Pancreas (tissue), 10 donors: ENCODE measurements around the gene ERC1. TPM values are rescaled to one million over a fixed set of nuclear protein-coding genes. Genes with fewer than 3 reads are reported as not detected.

Experiments used
- ATAC-seq, 4 donors: fragments of 200-7000 bp; cut with Tn5 transposase; one replicate each; pipeline versions ENCODE4 v1.8.0 to v1.9.1; 2020; ENCODE audit warnings: mild to moderate bottlenecking in 4 of 4, moderate library complexity in 4 of 4
- DNase-seq, 6 donors: peaks; one replicate each; pipeline ENCODE4 v3.0.0-alpha.2; 2020
- FAIRE-seq: peaks from 2 replicates; lab custom pipeline; 2012; peaks lifted over from hg19 to GRCh38; lab: Jason Lieb, UNC
- H3K27ac ChIP-seq, 4 donors: fragments of 200-600 bp; sonication (generic); 1 replicate in 3 of 4; 2 replicates in 1 of 4; pipeline versions ENCODE4 v1.5.0 to v1.8.0; 2020
- H3K27me3 ChIP-seq, 4 donors: fragments of 200-600 bp; one replicate each; pipeline ENCODE4 v1.8.0; 2021
- H3K36me3 ChIP-seq, 3 donors: fragments of 200-600 bp; sonication (generic) in 1 of 3; one replicate each; pipeline versions ENCODE4 v1.5.0 to v1.8.0; 2020 to 2021
- H3K4me1 ChIP-seq, 3 donors: fragments of 200-600 bp; one replicate each; pipeline ENCODE4 v1.8.0; 2021
- H3K4me3 ChIP-seq, 4 donors: fragments of 200-600 bp; sonication (generic) in 2 of 4; one replicate each; pipeline versions ENCODE4 v1.5.0 to v1.8.0; 2020 to 2021
- H3K9me3 ChIP-seq, 4 donors: fragments of 200-600 bp; one replicate each; pipeline ENCODE4 v1.8.0; 2021
- WGBS, 2 donors: extraction: QIAGEN DNeasy Blood & Tissue Kit; methylation state at CpG; one replicate each; pipeline ENCODE4 v1.1.7; 2013; 5-methylcytosine and 5-hydroxymethylcytosine counted together
- intact Hi-C, 3 donors: fragments of 100-400 bp; cut with DNase I; formaldehyde crosslinking; loops; one replicate each; pipeline versions ENCODE4 v1.11.1 to v1.14.2; 2022
- polyA plus RNA-seq, 2 donors: library from polyadenylated mRNA; stranded (reverse); fragments of 200-250 nt; gene quantifications; one replicate each; pipeline ENCODE4 v1.2.3, GENCODE V29; 2013
- total RNA-seq, 6 donors: library from RNA; stranded (reverse); fragmentation: NEBNext Ultra II Directional in 4 of 6; extraction: Animal tissue kit (Norgen Biotek cat#: 25700) in 4 of 6; gene quantifications; one replicate each; pipeline versions ENCODE4 v1.2.1 to v1.2.4, GENCODE V29; 2021 to 2023
- TF ChIP-seq, protein P1 (sequence below), 4 donors: fragments of 200-600 bp; sonication (generic) in 3 of 4; IDR thresholded peaks; one replicate each; pipeline versions ENCODE4 v1.5.0 to v1.8.0; 2021; ENCODE audit warnings: antibody characterized with exemption in 4 of 4
- donor health status: healthy with polysubstance abuse.
- donor health status: DM: no; HTN: no; CAD: no; lungs with moderate emphysema.
- donor health status: DM: no; HTN: no; CAD: no.
- donor health status: control.
- donor health status: control.
- donor health status: Bipolar disorder and iron deficiency.
- donor health status: DM: yes; HTN: yes; CAD: no.
- donor health status: DM: no; HTN: no; CAD: no.
- donor health status: DM: no; HTN: no; CAD: no.
- donor health status: DM: yes; HTN: yes; CAD: no.

ERC1 gene
- total and polyA plus RNA-seq, 8 donors: 4.1 to 41.4 (median 20.5) TPM

DNA sequence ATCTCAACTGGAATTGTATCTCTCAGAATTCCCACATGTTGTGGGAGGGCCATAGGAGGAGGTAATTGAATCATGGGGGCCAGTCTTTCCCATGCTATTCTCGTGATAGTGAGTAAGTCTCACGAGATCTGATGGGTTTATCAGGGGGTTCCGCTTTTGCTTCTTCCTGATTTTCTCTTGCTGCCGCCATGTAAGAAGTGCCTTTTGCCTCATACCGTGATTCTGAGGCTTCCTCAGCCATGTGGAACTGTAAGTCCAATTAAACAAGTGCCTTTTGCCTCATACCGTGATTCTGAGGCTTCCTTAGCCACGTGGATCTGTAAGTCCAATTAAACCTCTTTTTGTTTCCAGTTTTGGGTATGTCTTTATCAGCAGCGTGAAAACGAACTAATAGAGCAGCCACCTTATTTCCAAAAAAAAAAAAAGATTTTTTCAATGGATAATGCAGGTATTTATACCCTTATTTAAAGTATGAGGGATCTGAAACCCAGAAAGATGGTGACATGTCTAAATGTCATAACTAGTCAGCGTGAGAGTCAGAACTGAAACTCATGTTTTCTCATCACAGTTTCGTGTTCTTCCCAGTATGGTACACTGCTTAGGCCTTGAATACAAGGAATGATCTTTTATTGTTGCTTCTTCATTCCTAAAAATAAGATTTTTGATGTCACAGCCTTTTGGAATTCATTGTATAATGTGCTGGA is 89.6 kb downstream of the ERC1 start:
- H3K27me3 ChIP-seq: no peaks in the 10 kb centered on the region
- WGBS, 2 donors: 91 to 93% methylated on average over 11 of the region's 11 CpGs
- peaks cover 0 to 3% (median 0%) of the 10 kb centered on the region in 3 donors for H3K4me1 ChIP-seq
- no peaks in the 10 kb centered on the region for H3K36me3 ChIP-seq
- H3K27ac ChIP-seq: no peak overlapping the region
- intact Hi-C loops: no loop called here
- no peak overlapping the region for H3K4me3 ChIP-seq
- H3K9me3 ChIP-seq: no peaks in the 10 kb centered on the region
- FAIRE-seq (no peak), ATAC-seq (no peak), DNase-seq (no peak)
- TF ChIP-seq, protein P1, sequence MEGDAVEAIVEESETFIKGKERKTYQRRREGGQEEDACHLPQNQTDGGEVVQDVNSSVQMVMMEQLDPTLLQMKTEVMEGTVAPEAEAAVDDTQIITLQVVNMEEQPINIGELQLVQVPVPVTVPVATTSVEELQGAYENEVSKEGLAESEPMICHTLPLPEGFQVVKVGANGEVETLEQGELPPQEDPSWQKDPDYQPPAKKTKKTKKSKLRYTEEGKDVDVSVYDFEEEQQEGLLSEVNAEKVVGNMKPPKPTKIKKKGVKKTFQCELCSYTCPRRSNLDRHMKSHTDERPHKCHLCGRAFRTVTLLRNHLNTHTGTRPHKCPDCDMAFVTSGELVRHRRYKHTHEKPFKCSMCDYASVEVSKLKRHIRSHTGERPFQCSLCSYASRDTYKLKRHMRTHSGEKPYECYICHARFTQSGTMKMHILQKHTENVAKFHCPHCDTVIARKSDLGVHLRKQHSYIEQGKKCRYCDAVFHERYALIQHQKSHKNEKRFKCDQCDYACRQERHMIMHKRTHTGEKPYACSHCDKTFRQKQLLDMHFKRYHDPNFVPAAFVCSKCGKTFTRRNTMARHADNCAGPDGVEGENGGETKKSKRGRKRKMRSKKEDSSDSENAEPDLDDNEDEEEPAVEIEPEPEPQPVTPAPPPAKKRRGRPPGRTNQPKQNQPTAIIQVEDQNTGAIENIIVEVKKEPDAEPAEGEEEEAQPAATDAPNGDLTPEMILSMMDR (IDR thresholded peaks at IDR 0.05): no peak

DNA sequence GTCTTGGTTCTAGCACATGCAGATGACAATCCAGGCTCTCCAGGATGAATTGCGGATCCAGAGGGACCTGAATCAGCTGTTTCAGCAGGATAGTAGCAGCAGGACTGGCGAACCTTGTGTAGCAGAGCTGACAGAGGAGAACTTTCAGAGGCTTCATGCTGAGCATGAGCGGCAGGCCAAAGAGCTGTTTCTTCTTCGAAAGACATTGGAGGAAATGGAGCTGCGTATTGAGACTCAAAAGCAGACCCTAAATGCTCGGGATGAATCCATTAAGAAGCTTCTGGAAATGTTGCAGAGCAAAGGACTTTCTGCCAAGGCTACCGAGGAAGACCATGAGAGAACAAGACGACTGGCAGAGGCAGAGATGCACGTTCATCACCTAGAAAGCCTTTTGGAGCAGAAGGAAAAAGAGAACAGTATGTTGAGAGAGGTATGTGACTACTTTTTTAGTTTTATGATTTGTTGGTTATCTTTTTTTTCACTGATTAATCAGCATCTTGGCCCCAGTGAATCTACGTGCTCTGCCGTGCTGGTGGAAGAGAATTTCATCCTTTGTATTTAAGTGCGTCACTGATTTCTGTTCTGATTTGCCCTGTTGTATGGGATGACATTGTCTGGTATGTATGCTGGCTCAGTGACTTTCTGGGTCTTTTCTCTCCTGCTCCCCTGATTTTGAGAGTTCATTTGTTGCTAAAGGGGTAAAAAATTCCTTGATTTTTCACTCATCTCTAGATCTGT is 92.3 kb downstream of the ERC1 start:
- Histone ChIP-seq H3K9me3 (no peaks in the 10 kb centered on the region), H3K36me3 (no peaks in the 10 kb centered on the region), H3K4me1 (peaks cover 0 to 3% (median 0%) of the 10 kb centered on the region in 3 donors), H3K27me3 (no peaks in the 10 kb centered on the region), H3K27ac (peak overlapping the region in 1 of 4 donors; percentile 39), H3K4me3 (no peak overlapping the region)
- whole genome bisulfite sequencing, 2 donors: 70 to 72% methylated on average over 12 of the region's 12 CpGs
- peak in 3 of 4 donors; percentile 12 to 80 (median 55) for ATAC-seq
- no peak for DNase-seq
- no peak for FAIRE-seq
- TF ChIP-seq, protein P1 (IDR thresholded peaks at IDR 0.05): no peak
- intact Hi-C loops: no loop called here

DNA sequence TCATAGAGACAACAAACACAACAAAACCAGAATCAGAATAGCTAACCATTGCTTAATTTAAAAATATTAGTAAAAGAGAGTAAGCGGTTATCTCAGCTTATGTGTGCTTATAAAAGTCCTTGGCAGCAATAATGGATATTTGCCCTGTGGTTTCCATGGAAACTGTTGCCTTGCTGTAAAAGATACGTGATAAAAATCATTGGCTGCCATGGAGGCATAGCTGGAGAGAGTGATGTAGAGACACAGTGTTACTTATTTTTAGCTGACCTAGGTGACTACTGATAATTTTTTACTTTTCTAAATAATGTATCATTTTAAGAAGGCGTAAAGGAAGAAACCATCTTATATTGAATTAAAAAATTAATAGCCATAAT is 92.9 kb downstream of the ERC1 start:
- DNase-seq (peak in 2 of 6 donors; percentile 53 to 54), FAIRE-seq (no peak), ATAC-seq (peak; percentile 79 to 96 (median 95))
- intact Hi-C loops: no loop called here
- peaks cover 0 to 3% (median 0%) of the 10 kb centered on the region in 3 donors for H3K4me1 ChIP-seq
- no peaks in the 10 kb centered on the region for H3K27me3 ChIP-seq
- H3K27ac ChIP-seq: peak overlapping the region in 1 of 4 donors; percentile 39
- H3K9me3 ChIP-seq: no peaks in the 10 kb centered on the region
- 21 to 22% methylated on average over 3 of the region's 3 CpGs for WGBS, 2 donors
- TF ChIP-seq, protein P1 (IDR thresholded peaks at IDR 0.05): no peak
- H3K4me3 ChIP-seq: no peak overlapping the region
- H3K36me3 ChIP-seq: no peaks in the 10 kb centered on the region

DNA sequence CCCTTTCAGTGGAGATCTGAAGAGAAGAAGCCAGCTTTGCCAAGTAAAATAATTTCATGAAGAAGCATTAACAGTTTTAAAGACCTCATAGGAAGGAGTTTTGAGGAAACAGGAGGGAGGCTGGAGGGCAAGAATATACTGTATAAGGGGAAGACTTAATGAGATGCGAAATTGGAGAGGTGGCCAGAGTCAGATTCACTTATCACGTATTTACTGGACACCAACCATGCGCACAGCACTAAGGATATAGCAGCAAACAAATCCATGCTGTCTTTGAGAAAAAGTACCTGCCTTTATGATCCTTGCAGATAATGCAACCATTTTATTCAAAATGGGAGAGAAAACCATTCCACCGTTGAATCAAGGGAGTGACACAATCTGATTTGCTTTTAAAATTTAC is 100.3 kb downstream of the ERC1 start:
- H3K27ac ChIP-seq: no peak overlapping the region
- no peaks in the 10 kb centered on the region for H3K36me3 ChIP-seq
- TF ChIP-seq, protein P1 (IDR thresholded peaks at IDR 0.05): no peak
- no peaks in the 10 kb centered on the region for H3K4me1 ChIP-seq
- ATAC-seq (no peak), DNase-seq (no peak), FAIRE-seq (no peak)
- H3K27me3 ChIP-seq: no peaks in the 10 kb centered on the region
- no peak overlapping the region for H3K4me3 ChIP-seq
- 75 to 80% methylated on average over 4 of the region's 4 CpGs for WGBS, 2 donors
- no peaks in the 10 kb centered on the region for H3K9me3 ChIP-seq
- intact Hi-C loops: loop anchor here in 2 of 3 donors (10.0 kb wide), 1 partner anchor 527 kb away; no protein-coding TSS in a partner anchor
